GM12878 (cell line): ENCODE measurements around the gene USH1G. TPM values are rescaled to one million over a fixed set of nuclear protein-coding genes. Genes with fewer than 3 reads are reported as not detected.

Experiments used
- ATAC-seq: fragments of 200-7000 bp; cut with Tn5 transposase; 3 replicates; pipeline ENCODE4 v1.9.1; 2020; ENCODE audit warnings: mild to moderate bottlenecking, moderate library complexity
- BruUV-seq: library from RNA; stranded (reverse); fragments of 400-500 nt; replicated peaks from 2 replicates; lab custom pipeline; 2021; lab: Mats Ljungman, UMichigan
- CTCF ChIA-PET: fragments of 300-600 bp; sonication (Branson Sonifier 250); formaldehyde crosslinking; extraction: SDS; loops from one replicate; lab custom pipeline; 2021; ENCODE audit warnings: inconsistent platforms; lab: Yijun Ruan, JAX
- POLR2A ChIA-PET: fragments of 350-600 bp; formaldehyde crosslinking; extraction: SDS; loops from one replicate; lab custom pipeline; 2021; ENCODE audit warnings: inconsistent platforms; lab: Charles Lee
- RAD21 ChIA-PET: fragments of 300-600 bp; sonication (Branson Sonifier 250); formaldehyde crosslinking; loops from one replicate; lab custom pipeline; 2023; ENCODE audit warnings: antibody characterized with exemption; ENCODE audit not compliant: unreplicated experiment; lab: Charles Lee
- SMC1A ChIA-PET: fragments of 300-600 bp; sonication (Branson Sonifier 250); formaldehyde crosslinking; loops from one replicate; lab custom pipeline; 2023; ENCODE audit not compliant: unreplicated experiment, uncharacterized antibody; lab: Charles Lee
- DNase-seq: peaks from one replicate; pipeline ENCODE4 v3.0.0-alpha.2; 2011; ENCODE audit warnings: low read depth, low spot score
- FAIRE-seq: peaks from 3 replicates; lab custom pipeline; 2011; peaks lifted over from hg19 to GRCh38; lab: Jason Lieb, UNC
- H2AFZ ChIP-seq: 2 replicates; pipeline ENCODE4 v1.6.0; 2011; ENCODE audit warnings: low read depth, low read length, control low read depth; ENCODE audit not compliant: control insufficient read depth
- H3K27ac ChIP-seq: 2 replicates; pipeline ENCODE4 v1.5.1; 2011; ENCODE audit warnings: control low read depth; ENCODE audit not compliant: control insufficient read depth, insufficient read depth
- H3K27me3 ChIP-seq, 2 experiments: replicated peaks in 1 of 2; 2 replicates each; pipeline versions ENCODE4 v1.6.0 to v1.6.1; 2011; ENCODE audit warnings: low read length in 1 of 2; ENCODE audit not compliant: control insufficient read depth in 2 of 2, insufficient read depth in 2 of 2
- H3K36me3 ChIP-seq, 2 experiments: 2 replicates each; pipeline ENCODE4 v1.5.1; 2011; ENCODE audit warnings: low read length in 1 of 2; ENCODE audit not compliant: control insufficient read depth in 2 of 2, insufficient read depth in 2 of 2
- H3K4me1 ChIP-seq: 2 replicates; pipeline ENCODE4 v1.6.1; 2011; ENCODE audit warnings: mild to moderate bottlenecking, low read length, moderate library complexity, mixed read lengths; ENCODE audit not compliant: control insufficient read depth, insufficient read depth
- H3K4me2 ChIP-seq: 2 replicates; pipeline ENCODE4 v1.6.0; 2011; ENCODE audit warnings: control low read depth; ENCODE audit not compliant: control insufficient read depth, insufficient read depth
- H3K4me3 ChIP-seq: fragments of 200-600 bp; sonication (generic); 2 replicates; pipeline ENCODE4 v1.5.1; 2016
- H3K79me2 ChIP-seq: 2 replicates; pipeline ENCODE4 v1.6.0; 2011; ENCODE audit warnings: low read length; ENCODE audit not compliant: control insufficient read depth, insufficient read depth
- H3K9ac ChIP-seq: 2 replicates; pipeline ENCODE4 v1.8.0; 2011; ENCODE audit warnings: low read length, control low read depth, mixed read lengths; ENCODE audit not compliant: control insufficient read depth, insufficient read depth
- H3K9me3 ChIP-seq: replicated peaks from 3 replicates; pipeline ENCODE4 v1.5.1; 2011; ENCODE audit warnings: mild to moderate bottlenecking, low read length; ENCODE audit not compliant: control insufficient read depth, insufficient read depth
- H4K20me1 ChIP-seq: 2 replicates; pipeline ENCODE4 v1.6.0; 2011; ENCODE audit not compliant: control insufficient read depth, insufficient read depth
- BHLHE40 ChIP-seq, 2 experiments: fragments of 450-650 bp in 1 of 2; IDR thresholded peaks; 2 replicates each; pipeline ENCODE4 v1.6.1; 2011 to 2017; ENCODE audit warnings: low read depth in 2 of 2, borderline replicate concordance in 1 of 2, improper control_type of control experiment in 1 of 2, low read length in 1 of 2, mild to moderate bottlenecking in 1 of 2
- CBX5 ChIP-seq: sonication (generic); IDR thresholded peaks from 2 replicates; pipeline ENCODE4 v1.6.1; 2016; ENCODE audit warnings: low read depth, moderate library complexity, mild to moderate bottlenecking, inconsistent platforms
- FOS ChIP-seq: IDR thresholded peaks from 3 replicates; pipeline ENCODE4 v1.6.1; 2011; ENCODE audit warnings: borderline replicate concordance; ENCODE audit not compliant: insufficient read length; ENCODE audit errors: extremely low read depth
- IRF4 ChIP-seq: IDR thresholded peaks from 2 replicates; pipeline ENCODE4 v1.6.1; 2011; ENCODE audit warnings: low read depth, low read length
- JUND ChIP-seq: IDR thresholded peaks from 2 replicates; pipeline ENCODE4 v1.6.1; 2012; ENCODE audit warnings: low read depth, mild to moderate bottlenecking, low read length, improper control_type of control experiment, moderate library complexity
- MYC ChIP-seq: IDR thresholded peaks from 2 replicates; pipeline ENCODE4 v1.6.1; 2011; ENCODE audit warnings: mild to moderate bottlenecking, low read length, moderate library complexity, inconsistent platforms; ENCODE audit not compliant: insufficient read depth, insufficient replicate concordance, insufficient read length, severe bottlenecking
- NKRF ChIP-seq: fragments of 450-650 bp; conservative IDR thresholded peaks from 2 replicates; pipeline ENCODE4 v1.6.1; 2017; ENCODE audit warnings: mild to moderate bottlenecking, moderate library complexity
- PAX5 ChIP-seq: IDR thresholded peaks from 2 replicates; pipeline ENCODE4 v1.6.1; 2011; ENCODE audit warnings: low read depth, low read length, borderline replicate concordance
- POLR2AphosphoS2 ChIP-seq: IDR thresholded peaks from 2 replicates; pipeline ENCODE4 v1.6.1; 2011; ENCODE audit warnings: low read depth, mild to moderate bottlenecking, low read length, improper control_type of control experiment, moderate library complexity
- SMAD5 ChIP-seq: IDR thresholded peaks from 2 replicates; pipeline ENCODE4 v1.6.1; 2016; ENCODE audit warnings: antibody characterized with exemption, low read depth
- STAT1 ChIP-seq: fragments of 450-650 bp; conservative IDR thresholded peaks from 2 replicates; pipeline ENCODE4 v1.6.1; 2014; ENCODE audit warnings: antibody characterized with exemption, mild to moderate bottlenecking
- TCF3 ChIP-seq: IDR thresholded peaks from 2 replicates; pipeline ENCODE4 v1.6.1; 2012; ENCODE audit warnings: low read depth, mild to moderate bottlenecking, low read length, borderline replicate concordance; ENCODE audit not compliant: insufficient read depth
- YY1 ChIP-seq: IDR thresholded peaks from 2 replicates; pipeline ENCODE4 v1.6.1; 2011; ENCODE audit warnings: low read depth, mild to moderate bottlenecking, low read length
- ZBED1 ChIP-seq: IDR thresholded peaks from 2 replicates; pipeline ENCODE4 v1.6.1; 2016; ENCODE audit warnings: borderline replicate concordance
- ZBTB33 ChIP-seq: fragments of 450-650 bp; IDR thresholded peaks from 2 replicates; pipeline ENCODE4 v1.6.1; 2017; ENCODE audit warnings: mild to moderate bottlenecking
- ZNF592 ChIP-seq: fragments of 450-650 bp; IDR thresholded peaks from 2 replicates; pipeline ENCODE4 v1.6.1; 2017; ENCODE audit warnings: mild to moderate bottlenecking, moderate library complexity
- WGBS: methylation state at CpG from one replicate; pipeline ENCODE4 v1.1.6; 2016; ENCODE audit warnings: low lambda C conversion rate; ENCODE audit not compliant: insufficient replicate concordance, insufficient coverage; ENCODE audit errors: missing lambda C conversion rate; 5-methylcytosine and 5-hydroxymethylcytosine counted together
- in situ Hi-C: fragments of 300-500 bp; cut with MboI; formaldehyde crosslinking; loops from 9 replicates; pipeline ENCODE4 v1.14.3; 2018; ENCODE audit warnings: mixed read lengths
- intact Hi-C: fragments of 100-400 bp; cut with micrococcal nuclease; formaldehyde crosslinking; loops from one replicate; pipeline ENCODE4 v1.14.2; 2022; ENCODE audit not compliant: unreplicated experiment
- polyA plus RNA-seq, 11 experiments: library from polyadenylated mRNA; depleted of rRNA in 4 of 11; unstranded in 6 of 11; stranded (reverse) in 5 of 11; fragments of >200 nt; fragmentation: Nextera tagmentation in 4 of 11; fragmentation: Illumina TruSeq in 1 of 11; extraction: Ambion mirVana in 4 of 11; extraction: Trizol in 1 of 11; gene quantifications; 1 replicate in 1 of 11; 2 replicates in 10 of 11; pipeline versions ENCODE4 v1.2.1 to v1.2.3, GENCODE V29; 2011 to 2016; ENCODE audit warnings: inconsistent platforms in 2 of 11, missing spikeins in 2 of 11, low read depth in 1 of 11
- total RNA-seq, 4 experiments: library from RNA; depleted of rRNA in 3 of 4; stranded (reverse); fragments of >200 nt in 3 of 4; fragmentation: Illumina TruSeq in 1 of 4; extraction: Trizol in 1 of 4; gene quantifications; 2 replicates each; pipeline versions ENCODE4 v1.2.1 to v1.2.3, GENCODE V29; 2013 to 2021

USH1G gene
- total and polyA plus RNA-seq, 10 of the 15 experiments (the other 5 are each of a cell fraction or from before 2014, with no cell fraction given) = 0.05 to 0.62 (median 0.09) TPM; not detected in 7

- in situ Hi-C loops = no loop called here
- Histone ChIP-seq H3K9me3 (no peaks in the 10 kb centered on the region), H3K4me1 (no peaks in the 10 kb centered on the region), H3K27ac (no peak overlapping the region), H3K27me3 (no peaks in the 10 kb centered on the region), H3K4me2 (no peak overlapping the region), H3K36me3 (no peaks in the 10 kb centered on the region), H3K9ac (no peak overlapping the region), H3K79me2 (no peaks in the 10 kb centered on the region), H4K20me1 (no peaks in the 10 kb centered on the region), H3K4me3 (no peak overlapping the region), H2AFZ (no peak overlapping the region)
- ChIA-PET CTCF (interaction anchor here (1.0 kb wide), 1 partner anchor 138 kb away, joined by 3 read pairs; no protein-coding TSS in a partner anchor), RAD21 (no interaction called here), POLR2A (no interaction called here), SMC1A (no interaction called here)
- DNase-seq (no peak), ATAC-seq (no peak), FAIRE-seq (no peak)
- intact Hi-C loops = no loop called here
- 33% methylated on average over 20 of the region's 20 CpGs for WGBS
- BruUV-seq = no TSS peak
- TF ChIP-seq FOS = no peak
- no peak for TF ChIP-seq NKRF
- no peak for TF ChIP-seq TCF3
- no peak for TF ChIP-seq MYC
- no peak for TF ChIP-seq YY1
- no peak for TF ChIP-seq ZBED1
- TF ChIP-seq ZBTB33 = no peak
- TF ChIP-seq PAX5 = no peak
- no peak for TF ChIP-seq JUND
- TF ChIP-seq CBX5 = no peak
- no peak for TF ChIP-seq STAT1
- TF ChIP-seq SMAD5 = no peak
- no peak for TF ChIP-seq IRF4
- TF ChIP-seq POLR2AphosphoS2 = no peak
- no peak for TF ChIP-seq BHLHE40 (IDR thresholded peaks at IDR 0.05; ENCODE audit: borderline replicate concordance in 1 of 2, low read depth in 2 of 2, low read length in 1 of 2)
- TF ChIP-seq ZNF592 = no peak
These were observed 40.4 kb downstream of the USH1G start for GRCh38 chr17:74882517-74883240.
